ENCODE results near the gene C20orf141.
A peak's percentile ranks its signal among the peaks of the same experiment; 100 is the strongest.

The C20orf141 gene

DNA sequence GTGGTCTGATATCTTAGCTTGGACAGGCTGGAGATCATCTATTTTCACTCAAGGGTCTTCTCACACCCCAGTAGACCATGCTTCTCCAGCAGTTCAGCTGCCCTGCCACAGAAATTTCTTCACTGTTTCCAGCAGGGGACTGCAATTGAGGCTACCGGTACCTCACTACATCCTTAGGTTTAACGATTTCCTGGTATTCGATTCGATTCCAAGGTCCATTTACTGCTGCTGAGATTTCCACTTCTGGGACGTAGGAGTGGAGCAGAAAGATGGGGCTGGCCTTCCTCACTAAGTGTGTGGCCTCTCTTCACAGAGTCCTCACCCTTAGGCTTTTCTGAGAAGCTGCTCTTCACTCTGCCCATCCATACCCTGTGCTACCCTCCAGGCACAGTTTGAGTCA is 31.9 kb downstream of the C20orf141 start:
- no peak for DNase-seq (ENCODE audit: low spot score)

- no peak for DNase-seq (ENCODE audit: low spot score)
Measured at GRCh38 chr20:2847802-2848201, 33.0 kb downstream of the C20orf141 start.

DNA sequence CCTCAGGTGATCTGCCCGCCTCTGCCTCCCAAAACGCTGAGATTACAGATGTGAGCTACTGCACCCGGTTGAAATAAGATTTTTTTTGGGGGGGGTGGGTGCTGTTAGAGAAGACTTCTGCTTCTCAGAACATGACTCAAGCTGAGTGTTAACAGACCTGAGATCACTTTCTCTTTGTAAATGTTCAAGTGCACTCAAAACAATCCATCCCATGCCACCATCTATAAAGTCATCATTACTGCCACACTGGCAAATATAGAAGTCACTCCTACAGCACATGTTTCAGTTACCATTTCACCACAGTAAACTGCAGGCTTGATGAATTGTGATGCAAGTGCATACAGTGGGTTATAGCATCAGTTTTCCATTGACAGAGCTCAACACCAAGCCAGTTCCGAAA is 34.7 kb downstream of the C20orf141 start:
- DNase-seq (ENCODE audit: low spot score): no peak

- no peak for DNase-seq (ENCODE audit: low spot score)
Measured at GRCh38 chr20:2851086-2851485, 36.3 kb downstream of the C20orf141 start.

GRCh38 chr20:2858591-2858990 is 43.8 kb downstream of the C20orf141 start:
- DNase-seq (ENCODE audit: low spot score): no peak

- DNase-seq (ENCODE audit: low spot score): peak; percentile 50
Measured at GRCh38 chr20:2859330-2860121, 44.7 kb downstream of the C20orf141 start.

- no peak for DNase-seq (ENCODE audit: low spot score)
Measured at GRCh38 chr20:2864626-2865025, 49.8 kb downstream of the C20orf141 start.

GRCh38 chr20:2865101-2865500 is 50.3 kb downstream of the C20orf141 start:
- DNase-seq (ENCODE audit: low spot score): no peak

Data from AG20443 (cell line).